Eye (tissue), 1 donor: ENCODE data around the gene UBE2V1.
"Not testable (repeated sequence)": the region's sequence is repeated elsewhere in the genome, so short reads cannot be mapped to it uniquely, and the experiment has no call there.

Experiments used
- DNase-seq: peaks from one replicate; pipeline ENCODE4 v3.0.0-alpha.2; 2015

The UBE2V1 gene

GRCh38 chr20:50113420-50114224 is 672 bp upstream of the UBE2V1 start:
- no peak for DNase-seq

GRCh38 chr20:50111829-50112495 is 988 bp downstream of the UBE2V1 start:
- no peak for DNase-seq

DNA sequence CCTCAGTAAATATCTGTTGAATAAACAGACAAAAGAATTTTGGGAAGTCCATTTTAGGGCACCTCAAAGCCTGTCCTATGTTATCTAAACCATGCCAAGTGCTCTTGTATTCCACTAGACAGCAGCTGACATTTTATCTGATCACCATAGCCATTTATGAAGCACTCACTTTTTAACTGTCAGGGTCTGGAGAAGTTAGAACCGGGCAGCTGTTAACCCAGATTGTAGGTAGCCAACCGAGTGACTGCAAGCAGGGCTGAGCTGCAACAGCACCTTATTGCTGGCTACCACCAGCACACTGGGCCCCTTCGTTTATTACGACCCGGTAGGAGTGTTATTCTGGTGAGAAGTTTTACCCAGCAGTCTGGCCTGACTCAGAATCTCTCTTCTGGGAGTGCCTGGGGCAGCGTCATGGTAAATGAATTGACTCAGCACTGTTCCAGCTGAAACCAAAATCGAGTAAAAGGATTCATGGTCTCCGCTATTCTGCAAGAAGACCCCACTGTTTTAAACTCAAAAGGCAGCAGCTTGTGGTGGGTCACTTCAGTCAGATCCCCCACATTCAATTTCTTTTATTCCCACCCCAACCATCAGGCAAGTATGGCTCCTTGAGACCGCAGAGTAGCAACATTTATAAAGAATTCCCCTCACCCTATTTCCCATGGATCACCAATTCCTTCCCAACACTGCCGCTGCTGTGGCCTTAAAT is 1.7 kb downstream of the UBE2V1 start:
- no peak for DNase-seq

GRCh38 chr20:50110141-50111047 is 2.6 kb downstream of the UBE2V1 start:
- no peak for DNase-seq

DNA sequence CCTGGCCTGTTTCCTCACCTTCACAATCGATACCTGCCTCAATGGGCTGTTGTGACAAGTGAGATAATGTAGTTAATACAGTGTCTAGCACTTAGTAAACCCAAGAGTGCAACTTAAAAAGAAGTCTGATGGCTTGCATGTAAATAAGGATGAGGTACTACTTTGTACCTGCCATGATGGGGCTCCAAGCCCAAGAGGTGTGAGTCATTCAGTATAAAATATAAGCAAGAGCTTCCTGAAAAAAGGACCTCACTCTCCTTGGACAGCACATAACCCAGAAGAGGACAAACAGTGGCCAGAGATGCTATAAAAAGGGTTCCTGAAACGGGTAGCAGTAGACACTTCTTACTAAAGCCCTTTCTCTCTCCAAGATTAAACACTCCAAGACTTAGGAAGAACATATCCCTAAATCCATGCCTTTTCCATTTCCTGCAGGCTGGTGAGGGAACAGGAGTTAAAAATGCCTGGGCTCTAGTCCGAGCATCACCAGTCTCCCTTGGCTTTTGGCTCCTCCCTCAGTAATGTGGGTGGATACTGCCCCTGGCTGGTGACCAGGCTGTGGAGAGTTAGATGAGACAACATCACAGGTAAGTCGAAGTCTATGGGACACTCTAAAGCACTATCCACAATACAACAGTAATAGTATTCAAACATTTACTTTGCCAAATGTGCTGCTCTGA is 4.3 kb downstream of the UBE2V1 start:
- DNase-seq = no peak

- DNase-seq = no peak
Observed at GRCh38 chr20:50107796-50108331, 5.1 kb downstream of the UBE2V1 start.

GRCh38 chr20:50107086-50107660 is 5.8 kb downstream of the UBE2V1 start:
- DNase-seq = no peak

- DNase-seq = not testable (repeated sequence)
Observed at GRCh38 chr20:50106669-50107068, 6.3 kb downstream of the UBE2V1 start.

- DNase-seq = not testable (repeated sequence)
Observed at GRCh38 chr20:50103464-50104107, 9.4 kb downstream of the UBE2V1 start.

- not testable (repeated sequence) for DNase-seq
Observed at GRCh38 chr20:50102551-50102950, 10.4 kb downstream of the UBE2V1 start.

GRCh38 chr20:50101887-50102286 is 11.1 kb downstream of the UBE2V1 start:
- DNase-seq = no peak

DNA sequence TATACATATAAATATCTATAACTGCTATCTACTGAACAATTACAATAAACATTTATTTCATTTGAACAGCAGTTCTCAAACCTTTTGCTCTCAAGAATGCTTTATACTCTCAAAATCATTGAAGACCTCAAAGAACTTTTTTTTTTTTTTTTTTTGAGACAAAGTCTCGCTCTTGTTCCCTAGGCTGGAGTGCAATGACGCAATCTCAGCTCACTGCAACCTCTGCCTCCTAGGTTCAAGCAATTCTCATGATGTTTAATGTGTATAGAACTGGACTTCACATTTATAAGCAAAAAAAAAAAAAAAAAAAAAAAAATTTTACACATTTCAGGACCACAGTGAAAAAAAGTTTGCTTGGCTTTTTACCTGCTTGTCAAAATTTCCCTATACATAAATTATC is 11.7 kb downstream of the UBE2V1 start:
- no peak for DNase-seq

- no peak for DNase-seq
Observed at GRCh38 chr20:50100552-50100951, 12.4 kb downstream of the UBE2V1 start.

DNA sequence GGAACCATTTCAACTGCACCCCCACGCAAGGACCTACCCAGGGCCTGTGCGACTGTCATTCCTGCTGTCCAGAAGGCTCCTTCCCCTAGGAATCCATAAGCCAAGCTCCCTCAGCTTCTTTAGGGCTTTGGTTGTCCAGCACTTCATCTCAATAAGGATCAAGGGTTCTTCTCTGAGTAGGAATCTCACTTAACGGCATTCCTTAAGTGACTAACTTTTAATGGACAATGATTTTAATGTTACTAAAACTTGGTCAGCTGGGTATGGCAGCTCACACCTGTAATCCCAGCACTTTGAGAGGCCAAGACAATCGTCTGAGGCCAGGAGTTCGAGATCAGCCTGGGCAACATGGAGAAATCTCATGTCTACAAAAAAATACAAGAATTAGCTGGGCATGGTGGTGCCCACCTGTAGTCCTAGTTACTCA is 13.4 kb downstream of the UBE2V1 start:
- DNase-seq = no peak

- no peak for DNase-seq
Observed at GRCh38 chr20:50099113-50099512, 13.8 kb downstream of the UBE2V1 start.

GRCh38 chr20:50098259-50098658 is 14.7 kb downstream of the UBE2V1 start:
- DNase-seq = no peak

DNA sequence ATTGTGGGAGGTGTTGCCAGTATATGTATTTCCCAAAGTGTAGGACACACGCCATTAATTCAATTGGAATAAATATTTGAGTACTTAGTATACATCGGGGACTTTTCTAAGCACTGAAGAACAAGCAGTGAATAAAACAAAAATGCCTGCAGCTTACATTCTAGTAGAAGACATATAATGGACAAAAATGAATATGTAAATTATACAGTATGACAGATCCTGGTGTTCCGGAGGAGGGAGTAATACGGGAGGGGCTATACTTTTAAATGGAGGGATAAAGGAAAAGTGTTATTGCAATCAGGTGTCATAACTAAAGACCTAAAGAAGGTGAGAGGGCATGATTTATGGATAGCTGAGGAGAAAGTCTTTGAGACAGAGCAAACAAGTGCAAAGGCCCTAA is 15.1 kb downstream of the UBE2V1 start:
- no peak for DNase-seq

- no peak for DNase-seq
Observed at GRCh38 chr20:50096237-50096636, 16.7 kb downstream of the UBE2V1 start.

- no peak for DNase-seq
Observed at GRCh38 chr20:50095476-50096078, 17.4 kb downstream of the UBE2V1 start.

DNA sequence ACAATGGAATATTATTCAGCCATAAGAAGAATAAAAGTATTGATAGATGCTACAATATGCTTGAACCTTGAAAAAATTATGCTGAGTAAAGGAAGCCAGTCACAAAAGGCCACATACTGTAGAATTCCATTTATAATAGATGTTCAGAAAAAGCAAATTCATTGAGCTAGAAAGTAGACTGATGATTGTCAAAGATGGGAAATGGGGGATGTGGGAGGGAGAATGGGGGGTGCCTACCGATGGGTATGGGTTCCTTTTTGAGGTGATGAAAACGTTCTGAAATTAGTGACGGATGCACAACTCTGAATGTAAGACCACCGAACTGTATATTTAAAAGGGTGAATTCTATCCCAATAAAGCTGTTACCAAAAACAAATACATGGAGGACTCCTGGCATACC is 18.4 kb downstream of the UBE2V1 start:
- no peak for DNase-seq
